ENCODE data around the gene NPAS3.

- no peak for TF ChIP-seq CTCF (IDR thresholded peaks at IDR 0.05)
- no peak for TF ChIP-seq POLR2A (IDR thresholded peaks at IDR 0.05)
Measured at GRCh38 chr14:33617154-33617553, 678.5 kb downstream of the NPAS3 start.

All from uterus (tissue), 2 donors.